PC-9 (cell line): ENCODE data around the gene CTSW. TPM values are rescaled to one million over a fixed set of nuclear protein-coding genes. Genes with fewer than 3 reads are reported as not detected.

Experiments
- BruUV-seq: library from RNA; stranded (reverse); fragments of 400-500 nt; replicated peaks from 2 replicates; lab custom pipeline; 2021; lab: Mats Ljungman, UMichigan
- CTCF ChIA-PET: fragments of 300-600 bp; sonication (Branson Sonifier 250); formaldehyde crosslinking; loops from one replicate; lab custom pipeline; 2022; ENCODE audit warnings: antibody characterized with exemption; lab: Charles Lee
- POLR2A ChIA-PET: fragments of 300-600 bp; sonication (Branson Sonifier 250); formaldehyde crosslinking; loops from one replicate; lab custom pipeline; 2022; ENCODE audit warnings: antibody characterized with exemption; ENCODE audit not compliant: unreplicated experiment; lab: Charles Lee
- DNase-seq, 2 experiments: peaks; one replicate each; pipeline versions ENCODE4 v3.0.0 to v3.0.0-alpha.2; 2015 to 2022; ENCODE audit warnings: mixed read lengths in 1 of 2
- H2AFZ ChIP-seq: fragments of 200-600 bp; sonication (generic); 2 replicates; pipeline ENCODE4 v1.8.1; 2017; ENCODE audit warnings: antibody characterized with exemption
- H3F3A ChIP-seq: fragments of 200-600 bp; sonication (generic); 2 replicates; pipeline ENCODE4 v1.8.1; 2017; ENCODE audit warnings: antibody characterized with exemption, mild to moderate bottlenecking, low read depth; ENCODE audit not compliant: insufficient read depth
- H3K27ac ChIP-seq: fragments of 200-600 bp; sonication (generic); 2 replicates; pipeline ENCODE4 v1.6.1; 2016; ENCODE audit warnings: mixed run types
- H3K27me3 ChIP-seq: fragments of 200-600 bp; sonication (generic); 2 replicates; pipeline ENCODE4 v1.6.1; 2016; ENCODE audit warnings: low read depth, mixed run types; ENCODE audit not compliant: insufficient read depth
- H3K36me3 ChIP-seq: fragments of 200-600 bp; sonication (generic); 2 replicates; pipeline ENCODE4 v1.6.1; 2016; ENCODE audit warnings: low read depth, mixed run types
- H3K4me1 ChIP-seq: fragments of 200-600 bp; sonication (generic); replicated peaks from 2 replicates; pipeline ENCODE4 v1.6.1; 2016; ENCODE audit warnings: mixed run types; ENCODE audit not compliant: insufficient read depth
- H3K4me2 ChIP-seq: fragments of 200-600 bp; sonication (generic); 2 replicates; pipeline ENCODE4 v1.6.1; 2017; ENCODE audit warnings: mixed run types
- H3K4me3 ChIP-seq: fragments of 200-600 bp; sonication (generic); 2 replicates; pipeline ENCODE4 v1.6.1; 2016; ENCODE audit warnings: mixed run types
- H3K79me2 ChIP-seq: fragments of 200-600 bp; sonication (generic); 2 replicates; pipeline ENCODE4 v1.6.1; 2017; ENCODE audit warnings: low read depth, mixed run types
- H3K9me2 ChIP-seq: fragments of 200-600 bp; sonication (generic); 2 replicates; pipeline ENCODE4 v1.8.1; 2017; ENCODE audit warnings: mild to moderate bottlenecking; ENCODE audit not compliant: insufficient read depth
- H3K9me3 ChIP-seq: fragments of 200-600 bp; sonication (generic); 2 replicates; pipeline ENCODE4 v1.8.1; 2016; ENCODE audit warnings: low read depth; ENCODE audit not compliant: insufficient read depth
- H4K20me1 ChIP-seq: fragments of 200-600 bp; sonication (generic); 2 replicates; pipeline ENCODE4 v1.8.1; 2017; ENCODE audit not compliant: insufficient read depth
- EZH2 ChIP-seq: fragments of 200-600 bp; sonication (generic); IDR thresholded peaks from 2 replicates; pipeline ENCODE4 v1.8.0; 2017; ENCODE audit warnings: antibody characterized with exemption, low read depth
- intact Hi-C: fragments of 100-400 bp; cut with micrococcal nuclease; formaldehyde crosslinking; loops from one replicate; pipeline ENCODE4 v1.10.0; 2022; ENCODE audit not compliant: unreplicated experiment
- total RNA-seq: library from RNA; stranded (reverse); gene quantifications from 2 replicates; pipeline ENCODE4 v1.2.3, GENCODE V29; 2021
- TF ChIP-seq, protein P1 (sequence below): fragments of 200-600 bp; sonication (generic); conservative IDR thresholded peaks from 2 replicates; pipeline ENCODE4 v1.6.1; 2017; ENCODE audit warnings: mixed run types, antibody characterized with exemption, mild to moderate bottlenecking, moderate library complexity

Gene CTSW
- total RNA-seq, 1 experiment from 2014 or later, result not detected

DNA sequence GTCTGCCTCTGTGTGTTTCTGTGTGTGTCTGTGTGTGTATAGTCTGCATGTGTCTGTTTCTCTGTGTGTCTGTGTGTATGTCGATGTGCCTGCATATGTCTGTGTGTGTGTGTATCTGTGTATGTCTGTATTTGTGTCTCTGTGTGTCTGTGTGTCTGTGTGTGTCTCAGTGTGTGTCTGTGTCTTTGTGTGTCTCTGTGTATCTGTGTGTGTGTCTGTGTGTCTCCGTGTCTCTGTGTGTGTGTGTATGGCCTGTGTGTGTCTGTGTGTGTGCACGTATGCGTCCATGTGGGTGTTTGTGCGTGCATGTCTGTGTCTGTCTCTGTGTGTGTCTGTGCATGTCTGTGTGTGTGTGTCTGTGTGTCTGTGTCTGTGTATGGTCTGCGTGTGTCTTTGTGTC lies 45.4 kb upstream of the CTSW start:
- DNase-seq, result no peak
- intact Hi-C loops, result no loop called here
- BruUV-seq, result no TSS peak
- Histone ChIP-seq H3K36me3 (no peaks in the 10 kb centered on the region), H3K4me1 (no peaks in the 10 kb centered on the region), H3K9me3 (peaks cover 4% of the 10 kb centered on the region; the same call in 1 of the 2 replicates), H3K27ac (no peak overlapping the region), H3K4me3 (no peak overlapping the region), H3K27me3 (peaks cover 50% of the 10 kb centered on the region), H3K4me2 (no peak overlapping the region), H4K20me1 (no peaks in the 10 kb centered on the region), H3K9me2 (no peaks in the 10 kb centered on the region), H3K79me2 (no peaks in the 10 kb centered on the region), H2AFZ (no peak overlapping the region), H3F3A (no peaks in the 10 kb centered on the region)
- POLR2A ChIA-PET, result no interaction called here
- CTCF ChIA-PET, result no interaction called here
- TF ChIP-seq, protein P1, sequence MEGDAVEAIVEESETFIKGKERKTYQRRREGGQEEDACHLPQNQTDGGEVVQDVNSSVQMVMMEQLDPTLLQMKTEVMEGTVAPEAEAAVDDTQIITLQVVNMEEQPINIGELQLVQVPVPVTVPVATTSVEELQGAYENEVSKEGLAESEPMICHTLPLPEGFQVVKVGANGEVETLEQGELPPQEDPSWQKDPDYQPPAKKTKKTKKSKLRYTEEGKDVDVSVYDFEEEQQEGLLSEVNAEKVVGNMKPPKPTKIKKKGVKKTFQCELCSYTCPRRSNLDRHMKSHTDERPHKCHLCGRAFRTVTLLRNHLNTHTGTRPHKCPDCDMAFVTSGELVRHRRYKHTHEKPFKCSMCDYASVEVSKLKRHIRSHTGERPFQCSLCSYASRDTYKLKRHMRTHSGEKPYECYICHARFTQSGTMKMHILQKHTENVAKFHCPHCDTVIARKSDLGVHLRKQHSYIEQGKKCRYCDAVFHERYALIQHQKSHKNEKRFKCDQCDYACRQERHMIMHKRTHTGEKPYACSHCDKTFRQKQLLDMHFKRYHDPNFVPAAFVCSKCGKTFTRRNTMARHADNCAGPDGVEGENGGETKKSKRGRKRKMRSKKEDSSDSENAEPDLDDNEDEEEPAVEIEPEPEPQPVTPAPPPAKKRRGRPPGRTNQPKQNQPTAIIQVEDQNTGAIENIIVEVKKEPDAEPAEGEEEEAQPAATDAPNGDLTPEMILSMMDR, result no peak
- no peak for TF ChIP-seq EZH2

DNA sequence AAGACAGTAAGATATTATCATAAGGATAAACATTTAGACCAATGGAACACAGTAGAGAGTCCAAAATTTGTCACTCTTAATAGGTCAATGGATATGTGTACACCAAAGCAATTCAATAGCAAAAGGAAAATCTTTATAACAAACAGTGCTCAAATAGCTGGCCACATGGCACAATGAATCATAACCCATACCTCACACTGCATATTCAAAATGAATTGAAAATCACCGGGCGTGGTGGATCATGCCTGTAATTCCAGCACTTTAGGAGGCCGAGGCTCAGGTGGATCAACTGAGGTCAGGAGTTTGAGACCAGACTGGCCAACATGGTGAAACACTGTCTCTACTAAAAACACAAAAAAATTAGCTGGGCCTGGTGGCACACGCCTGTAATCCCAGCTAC lies 37.5 kb upstream of the CTSW start:
- no TSS peak for BruUV-seq
- H4K20me1 ChIP-seq, result no peaks in the 10 kb centered on the region
- no peaks in the 10 kb centered on the region for H3K9me2 ChIP-seq
- H3K4me1 ChIP-seq, result no peaks in the 10 kb centered on the region
- H3K9me3 ChIP-seq, result peaks cover 2% of the 10 kb centered on the region; the same call in 1 of the 2 replicates
- no peak for DNase-seq
- ChIA-PET POLR2A (no interaction called here), CTCF (interaction anchor here (0.7 kb wide), 1 partner anchor 10 kb away, joined by 18 read pairs; no protein-coding TSS in a partner anchor)
- H3K27me3 ChIP-seq, result no peaks in the 10 kb centered on the region
- H2AFZ ChIP-seq, result no peak overlapping the region
- H3K27ac ChIP-seq, result no peak overlapping the region
- H3K79me2 ChIP-seq, result no peaks in the 10 kb centered on the region
- no peak overlapping the region for H3K4me3 ChIP-seq
- peaks cover 13% of the 10 kb centered on the region for H3F3A ChIP-seq
- H3K36me3 ChIP-seq, result no peaks in the 10 kb centered on the region
- intact Hi-C loops, result no loop called here
- H3K4me2 ChIP-seq, result no peak overlapping the region
- TF ChIP-seq EZH2, result no peak
- TF ChIP-seq, protein P1, result no peak

DNA sequence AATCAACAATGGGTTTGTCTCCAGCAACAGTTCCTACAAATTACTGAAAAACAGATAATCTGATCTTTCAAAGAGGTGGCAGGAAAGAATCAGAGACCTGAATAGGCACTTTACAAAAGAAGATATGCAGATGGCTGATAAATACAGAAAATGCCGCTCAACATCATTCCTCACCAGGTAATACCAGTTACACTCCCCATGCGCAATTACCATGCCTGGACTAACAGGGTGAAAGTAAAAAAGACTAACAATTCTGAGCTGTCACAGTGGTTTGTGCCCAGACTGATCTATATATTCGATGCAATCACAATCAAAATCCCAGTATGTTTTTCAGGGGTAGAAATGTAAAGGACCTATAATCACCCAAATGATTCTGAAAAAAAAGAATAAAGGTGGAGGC lies 35.8 kb upstream of the CTSW start:
- no peak for DNase-seq
- Histone ChIP-seq H2AFZ (no peak overlapping the region), H4K20me1 (no peaks in the 10 kb centered on the region), H3F3A (peaks cover 17% of the 10 kb centered on the region), H3K79me2 (no peaks in the 10 kb centered on the region), H3K27ac (no peak overlapping the region), H3K4me2 (no peak overlapping the region), H3K27me3 (no peaks in the 10 kb centered on the region), H3K4me3 (no peak overlapping the region), H3K36me3 (no peaks in the 10 kb centered on the region), H3K4me1 (no peaks in the 10 kb centered on the region), H3K9me2 (no peaks in the 10 kb centered on the region), H3K9me3 (no peaks in the 10 kb centered on the region)
- BruUV-seq, result no TSS peak
- intact Hi-C loops, result no loop called here
- POLR2A ChIA-PET, result interaction anchor here (0.6 kb wide), 1 partner anchor 210 kb away, joined by 3 read pairs; no protein-coding TSS in a partner anchor
- no peak for TF ChIP-seq EZH2
- TF ChIP-seq, protein P1, result no peak
- CTCF ChIA-PET, result interaction anchor here (0.6 kb wide), 1 partner anchor 45 kb away, joined by 3 read pairs; no protein-coding TSS in a partner anchor
